Left renal pelvis (tissue), 4 donors: ENCODE measurements around the gene ACTR1A. TPM values are rescaled to one million over a fixed set of nuclear protein-coding genes. Genes with fewer than 3 reads are reported as not detected.
A peak's percentile ranks its signal among the peaks of the same experiment; 100 is the strongest.

Experiments used
- DNase-seq, 4 donors: peaks; one replicate each; pipeline ENCODE4 v3.0.0-alpha.2; 2013; ENCODE audit warnings: low read depth in 4 of 4, low spot score in 3 of 4
- polyA plus RNA-seq, 4 donors: library from polyadenylated mRNA; unstranded; fragments of 120-200 nt; gene quantifications; one replicate each; pipeline ENCODE4 v1.2.1, GENCODE V29; 2013; ENCODE audit not compliant: insufficient read length in 4 of 4

ACTR1A gene
- polyA plus RNA-seq, 4 donors = 80.6 to 92.0 (median 89.2) TPM

- peak; percentile 93 to 97 (median 95) for DNase-seq
Measured at GRCh38 chr10:102432162-102432950, 70.2 kb downstream of the ACTR1A start, which contains the start of gene CUEDC2. Gene CUEDC2 (minus strand): TSS chr10:102432574. CDS start chr10:102425188, 7,386 bp downstream.

DNA sequence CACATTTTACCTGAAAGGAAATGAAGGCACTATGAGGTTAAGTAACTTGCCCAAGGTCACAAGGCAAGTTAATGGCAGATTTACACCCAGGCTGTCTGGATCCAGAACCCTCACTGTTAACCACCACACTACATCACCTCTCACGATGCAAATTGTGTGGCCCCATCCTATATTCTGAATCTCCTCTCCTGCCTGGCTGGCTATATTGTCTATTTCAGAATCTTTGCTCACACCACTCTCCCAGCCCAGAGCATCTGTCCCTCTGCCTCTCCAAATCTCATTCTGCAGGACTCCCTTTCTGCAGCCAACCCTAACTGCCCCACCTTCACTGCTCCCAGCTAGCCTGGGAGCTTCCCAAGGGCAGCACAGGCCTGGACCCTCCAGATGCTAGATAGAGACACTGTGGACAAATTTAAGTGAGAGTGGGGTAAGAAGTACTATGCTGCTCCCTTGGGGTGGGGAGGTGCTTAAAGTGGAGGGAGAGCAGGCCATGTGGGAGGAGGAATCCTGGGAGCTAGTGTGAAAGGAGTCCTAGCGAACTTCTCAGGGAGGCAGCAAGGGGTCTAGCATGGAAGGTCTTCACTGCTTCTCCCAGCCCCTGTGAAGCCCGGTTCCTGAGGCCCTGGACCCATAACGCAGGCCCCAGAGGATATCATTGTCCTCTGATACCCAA, 70.9 kb downstream of the ACTR1A start:
- no peak for DNase-seq

- DNase-seq = no peak
Measured at GRCh38 chr10:102429468-102429867, 73.0 kb downstream of the ACTR1A start.

Other genes starting within 250 kb of the ACTR1A start
- 10 to 100 TPM; 16.9 to 25.9 (median 21.3) TPM for gene NFKB2, start 107.0 kb downstream of the ACTR1A start, polyA plus RNA-seq
- 10 to 100 TPM in 2 of 4 donors, 1 to 10 TPM in 2; 7.0 to 16.4 (median 11.0) TPM for gene PSD, start 83.9 kb downstream of the ACTR1A start, polyA plus RNA-seq
- 10 to 100 TPM in 1 of 4 donors, 1 to 10 TPM in 3; 5.3 to 13.5 (median 7.1) TPM for gene FBXL15, start 81.9 kb downstream of the ACTR1A start, polyA plus RNA-seq
- 10 to 100 TPM; 62.7 to 89.6 (median 77.5) TPM for gene CUEDC2, start 70.1 kb downstream of the ACTR1A start, polyA plus RNA-seq
- gene C10orf95, start 51.2 kb downstream of the ACTR1A start, polyA plus RNA-seq = 1 to 10 TPM in 2 of 4 donors, under 1 TPM in 1, not detected in 1; 0.37 to 2.3 (median 1.0) TPM
- 10 to 100 TPM; 24.0 to 28.7 (median 27.6) TPM for gene SUFU, start 1.3 kb upstream of the ACTR1A start, polyA plus RNA-seq
- gene TRIM8, start 141.8 kb upstream of the ACTR1A start, polyA plus RNA-seq = 100 to 1,000 TPM in 3 of 4 donors, 10 to 100 TPM in 1; 76.9 to 146 (median 129) TPM
- gene ARL3, start 211.7 kb upstream of the ACTR1A start, polyA plus RNA-seq = 10 to 100 TPM; 19.0 to 31.4 (median 28.5) TPM
- gene SFXN2, start 211.9 kb upstream of the ACTR1A start, polyA plus RNA-seq = 10 to 100 TPM in 3 of 4 donors, 1 to 10 TPM in 1; 8.3 to 63.1 (median 50.1) TPM
- 10 to 100 TPM; 46.6 to 57.6 (median 47.6) TPM for gene WBP1L, start 241.2 kb upstream of the ACTR1A start, polyA plus RNA-seq